GM10847 (cell line): ENCODE measurements around the gene PCSK6.

Source experiments
- POLR2A ChIP-seq: IDR thresholded peaks from 2 replicates; pipeline ENCODE4 v1.6.1; 2011; ENCODE audit not compliant: insufficient read length; ENCODE audit errors: extremely low read depth

PCSK6 gene

GRCh38 chr15:101498076-101498716 is 8.7 kb upstream of the PCSK6 start:
- TF ChIP-seq POLR2A, result no peak

GRCh38 chr15:101497484-101498034 is 8.1 kb upstream of the PCSK6 start:
- TF ChIP-seq POLR2A, result no peak

GRCh38 chr15:101497017-101497416 is 7.5 kb upstream of the PCSK6 start:
- no peak for TF ChIP-seq POLR2A

DNA sequence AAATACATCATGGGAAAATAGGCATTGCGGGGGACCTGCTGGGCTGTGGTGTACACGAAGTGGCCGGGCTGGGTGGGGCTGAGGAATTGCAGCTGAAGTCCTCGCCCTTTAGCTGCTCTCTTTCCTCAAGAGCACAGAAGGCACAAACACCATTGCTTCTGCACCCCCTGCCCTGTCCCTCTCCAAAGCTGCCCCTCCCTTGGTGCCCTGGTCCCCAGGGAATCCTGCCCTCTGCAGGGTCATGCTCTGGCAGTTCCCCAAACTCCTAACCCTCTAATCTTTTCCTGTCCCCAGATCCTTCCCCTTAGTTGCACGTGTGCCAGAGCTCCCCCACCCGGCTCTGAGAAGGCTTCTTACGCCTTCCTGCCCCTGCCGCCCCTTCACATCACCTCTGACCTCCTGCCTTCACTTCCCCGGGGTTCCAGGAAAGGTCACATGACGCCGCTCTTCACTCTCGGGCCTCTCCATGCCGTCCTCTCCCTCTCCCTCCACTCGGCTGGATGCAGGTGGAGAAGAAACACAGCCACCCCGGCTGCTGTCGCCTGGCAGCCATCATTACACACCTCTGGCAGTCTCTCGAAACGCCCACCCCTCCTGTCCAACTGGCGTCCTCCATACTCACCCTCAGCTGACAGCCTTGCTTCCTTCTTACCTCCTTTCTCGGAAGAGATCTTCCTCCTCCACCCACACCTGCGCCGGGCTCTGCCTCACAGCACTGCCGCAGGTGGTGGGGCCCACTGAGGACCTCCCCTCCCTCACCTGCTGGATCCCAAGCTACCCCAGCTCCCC is 6.9 kb upstream of the PCSK6 start:
- no peak for TF ChIP-seq POLR2A

DNA sequence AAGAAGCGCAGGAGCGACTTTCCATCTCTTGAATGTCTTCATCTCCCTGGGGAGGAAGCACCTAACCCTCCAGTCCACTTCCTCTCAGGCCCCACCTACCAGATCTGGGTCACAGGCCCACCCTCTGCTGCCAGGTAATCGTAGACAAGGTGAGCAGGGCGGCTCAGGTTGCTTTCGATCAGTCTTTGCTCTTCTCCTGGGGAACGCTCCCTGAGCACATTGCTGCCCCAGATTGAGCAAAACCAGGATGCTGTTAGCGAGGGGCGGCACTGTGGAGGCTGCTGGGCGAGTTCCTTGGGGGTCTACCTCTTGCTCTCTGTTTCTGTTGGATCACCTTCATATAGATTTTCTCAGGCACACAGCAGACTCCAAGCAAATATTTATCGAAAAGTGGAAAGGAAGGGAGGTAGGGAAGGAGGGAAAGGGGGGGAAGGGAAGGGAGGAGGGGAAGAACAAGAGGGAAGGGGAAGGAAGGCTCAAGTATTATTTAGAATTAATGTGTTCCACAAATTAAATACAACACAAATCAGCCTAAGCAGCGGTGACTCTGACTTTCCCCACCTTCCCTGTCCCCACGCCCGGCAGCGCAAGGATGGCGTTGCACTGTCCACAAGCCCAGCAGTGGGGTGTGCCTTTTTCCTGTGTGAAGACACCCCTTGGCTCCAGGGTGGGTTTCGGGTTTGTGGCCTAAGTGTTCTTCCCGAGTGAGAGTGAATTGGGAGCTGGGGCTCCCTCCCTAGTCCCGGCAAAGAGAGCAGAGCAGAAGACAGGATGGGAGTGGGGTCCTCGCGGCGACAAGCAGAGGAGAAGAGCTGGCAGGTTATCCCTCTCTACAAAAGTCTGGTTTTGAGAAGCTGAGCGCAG is 6.1 kb upstream of the PCSK6 start:
- no peak for TF ChIP-seq POLR2A

GRCh38 chr15:101494251-101494796 is 4.8 kb upstream of the PCSK6 start:
- no peak for TF ChIP-seq POLR2A

- TF ChIP-seq POLR2A, result no peak
Measured at GRCh38 chr15:101492766-101493692, 3.5 kb upstream of the PCSK6 start.

DNA sequence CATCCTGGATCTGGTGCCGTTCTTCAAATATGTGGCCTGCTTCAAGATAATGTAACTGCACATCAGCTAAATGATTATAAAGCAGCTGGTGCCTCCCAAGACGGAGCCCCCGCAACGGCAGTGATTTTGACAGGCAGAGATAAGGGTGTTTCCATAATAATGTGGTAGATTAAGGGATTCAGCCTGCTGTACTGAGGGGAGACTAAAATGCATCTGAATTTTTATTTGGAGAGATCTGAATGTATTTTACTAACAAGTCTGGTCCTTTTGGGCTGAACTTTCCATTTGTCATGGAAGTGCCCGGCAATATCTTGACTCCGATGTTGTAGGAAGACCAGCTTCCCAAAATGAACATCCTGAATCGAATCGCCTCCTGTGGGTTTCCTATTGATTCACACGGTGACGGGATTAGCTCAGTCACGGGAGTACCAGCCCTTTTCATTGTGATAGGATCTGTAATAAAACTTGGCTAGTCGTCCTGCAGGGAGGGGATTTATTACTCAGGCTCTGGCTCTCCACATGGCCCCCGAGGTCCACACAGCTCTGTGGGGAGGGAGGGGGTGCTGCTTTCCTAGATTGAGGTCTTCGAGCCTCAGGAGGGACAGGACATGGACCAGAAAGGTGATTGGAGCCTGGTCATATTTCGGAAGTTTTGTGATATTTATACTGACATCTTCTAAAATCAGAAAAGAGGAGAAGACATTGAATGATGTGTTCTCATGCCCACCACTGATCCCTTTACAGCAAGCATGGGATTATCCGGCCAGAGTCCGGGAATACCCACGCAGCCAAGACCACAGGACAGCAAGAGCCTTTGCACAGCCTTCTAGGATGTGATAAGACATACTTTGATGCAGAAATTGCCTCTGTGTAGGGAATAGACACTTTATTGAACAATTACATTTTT is 2.5 kb upstream of the PCSK6 start:
- TF ChIP-seq POLR2A, result no peak

GRCh38 chr15:101490922-101491733 is 1.6 kb upstream of the PCSK6 start:
- no peak for TF ChIP-seq POLR2A

DNA sequence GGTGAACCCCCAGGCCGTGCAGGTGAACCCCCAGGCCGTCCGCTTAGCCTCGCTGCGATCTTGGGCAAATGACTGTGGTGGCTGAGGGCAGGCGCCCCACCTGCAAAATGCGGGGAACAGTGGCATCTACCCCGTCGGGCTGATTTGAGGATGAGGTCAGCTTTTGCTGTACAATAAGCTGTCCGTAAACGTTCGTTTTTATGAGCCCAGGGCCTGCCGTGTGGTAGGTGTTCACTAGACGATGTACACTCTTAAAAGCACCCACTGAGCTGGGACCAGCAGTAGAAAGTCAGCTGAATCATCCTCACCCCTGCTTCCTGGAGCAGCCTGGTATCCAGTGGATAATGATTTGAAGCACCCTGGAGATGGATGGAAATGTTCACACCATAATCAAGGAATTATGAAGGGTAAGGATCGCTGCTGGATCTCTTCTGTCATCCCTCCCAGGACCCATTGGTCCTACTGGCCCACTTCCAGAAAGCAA is 943 bp upstream of the PCSK6 start:
- TF ChIP-seq POLR2A, result no peak

- no peak for TF ChIP-seq POLR2A
Measured at GRCh38 chr15:101489237-101489598, 289 bp downstream of the PCSK6 start.

DNA sequence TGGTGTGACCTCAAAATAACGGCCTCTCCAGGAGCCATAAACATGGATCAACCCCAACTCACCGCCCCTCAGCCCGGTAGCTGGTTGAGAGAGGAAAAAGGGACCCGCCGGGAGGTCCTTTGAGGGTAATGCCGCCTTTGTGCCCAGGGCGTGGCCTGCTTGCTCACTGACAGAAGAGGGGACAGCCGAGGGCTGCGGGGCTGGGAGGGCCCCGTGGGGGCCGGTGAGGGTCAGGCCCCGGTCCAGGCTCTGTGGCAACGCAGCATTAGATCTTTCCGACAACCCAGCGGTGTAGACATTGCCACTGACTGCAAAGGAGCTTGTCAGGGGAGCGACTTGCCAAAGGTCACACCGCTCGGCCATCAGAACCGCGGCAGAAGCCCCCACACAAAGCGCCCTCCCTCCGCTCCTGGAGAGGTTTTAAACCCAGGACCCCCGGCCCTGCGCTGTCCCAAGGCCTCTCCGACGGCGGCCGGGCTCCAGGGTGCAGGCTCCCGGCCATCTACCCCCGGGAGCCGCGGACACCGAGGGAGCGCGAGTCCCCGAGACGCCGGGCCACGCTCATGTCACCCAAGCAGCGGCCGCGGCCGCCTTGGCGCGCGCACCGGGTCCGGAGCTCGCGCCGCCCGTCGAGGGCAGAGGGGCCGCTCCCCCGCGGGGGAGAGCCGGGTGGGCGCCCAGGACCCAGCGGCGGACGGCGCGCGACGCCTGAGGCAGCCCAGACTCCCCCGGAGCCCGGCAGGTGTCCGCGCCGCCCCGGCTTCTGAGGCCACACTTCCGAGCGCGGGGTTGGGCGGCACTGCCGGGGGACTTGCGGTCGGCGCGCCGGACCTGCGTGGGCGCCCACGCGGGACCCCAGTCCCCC is 975 bp downstream of the PCSK6 start:
- TF ChIP-seq POLR2A, result no peak
